Stimulated activated CD8-positive, alpha-beta memory T cell treated with anti-CD3 and anti-CD28 coated beads, Interleukin-15, amount 100 ng/mL, for 48 hours (primary cell): ENCODE measurements around the gene SHF.
"Not testable (repeated sequence)": the region's sequence is repeated elsewhere in the genome, so short reads cannot be mapped to it uniquely, and the experiment has no call there.

Experiments used
- DNase-seq, 2 donors: peaks; one replicate each; pipeline ENCODE4 v3.0.0-alpha.2; 2020; ENCODE audit warnings: low read depth in 2 of 2

The SHF gene

GRCh38 chr15:45147606-45148005, 40.2 kb downstream of the SHF start:
- no peak for DNase-seq

GRCh38 chr15:45146405-45146804, 41.4 kb downstream of the SHF start:
- DNase-seq: no peak

GRCh38 chr15:45144775-45145174, 43.0 kb downstream of the SHF start:
- no peak for DNase-seq

- no peak for DNase-seq
These were observed 43.8 kb downstream of the SHF start for GRCh38 chr15:45143946-45144345.

GRCh38 chr15:45143056-45143455, 44.7 kb downstream of the SHF start:
- no peak for DNase-seq

- DNase-seq: no peak
These were observed 46.4 kb downstream of the SHF start for GRCh38 chr15:45141386-45141785.

GRCh38 chr15:45140557-45141250, 47.1 kb downstream of the SHF start:
- no peak for DNase-seq

- no peak for DNase-seq
These were observed 48.0 kb downstream of the SHF start for GRCh38 chr15:45139770-45140169.

GRCh38 chr15:45138814-45139765, 48.7 kb downstream of the SHF start:
- no peak for DNase-seq

GRCh38 chr15:45137703-45138102, 50.1 kb downstream of the SHF start:
- no peak for DNase-seq

- no peak for DNase-seq
These were observed 51.4 kb downstream of the SHF start for GRCh38 chr15:45136378-45136764.

- DNase-seq: not testable (repeated sequence)
These were observed 51.9 kb downstream of the SHF start for GRCh38 chr15:45135705-45136377.

GRCh38 chr15:45134682-45135604, 52.8 kb downstream of the SHF start:
- DNase-seq: no peak

- DNase-seq: no peak
These were observed 53.7 kb downstream of the SHF start for GRCh38 chr15:45134046-45134445.

GRCh38 chr15:45133561-45133920, 54.2 kb downstream of the SHF start:
- DNase-seq: no peak

- no peak for DNase-seq
These were observed 54.8 kb downstream of the SHF start for GRCh38 chr15:45132844-45133560.

- DNase-seq: no peak
These were observed 56.3 kb downstream of the SHF start for GRCh38 chr15:45131510-45131909.

- no peak for DNase-seq
These were observed 57.3 kb downstream of the SHF start for GRCh38 chr15:45130291-45131000.

- DNase-seq: no peak
These were observed 58.1 kb downstream of the SHF start, which contains the start of the genes DUOX1 and DUOXA1 for GRCh38 chr15:45129651-45130129. Gene DUOX1 (plus strand): TSS chr15:45129994. CDS start chr15:45131967, 1,973 bp downstream. Gene DUOXA1 (minus strand): TSS chr15:45129879. CDS start chr15:45123014, 6,865 bp downstream.
